IPS-18a (cell line): ENCODE results near the gene SLAMF9.

Experiments used
- H3K27ac ChIP-seq: one replicate; pipeline ENCODE4 v1.5.1; 2013; ENCODE audit warnings: low read length
- H3K27me3 ChIP-seq: one replicate; pipeline ENCODE4 v1.6.1; 2013; ENCODE audit warnings: mild to moderate bottlenecking, low read length; ENCODE audit not compliant: control insufficient read depth, insufficient read depth
- H3K36me3 ChIP-seq: one replicate; pipeline ENCODE4 v1.6.1; 2013; ENCODE audit warnings: low read depth, low read length; ENCODE audit not compliant: control insufficient read depth
- H3K4me1 ChIP-seq: one replicate; pipeline ENCODE4 v1.6.1; 2013; ENCODE audit warnings: low read depth, low read length; ENCODE audit not compliant: control insufficient read depth
- H3K4me3 ChIP-seq: one replicate; pipeline ENCODE4 v1.5.1; 2013; ENCODE audit warnings: low read length
- H3K9ac ChIP-seq: one replicate; pipeline ENCODE4 v1.6.1; 2013; ENCODE audit warnings: mild to moderate bottlenecking, low read length, moderate library complexity
- H3K9me3 ChIP-seq: one replicate; pipeline ENCODE4 v1.6.1; 2013; ENCODE audit warnings: low read depth, low read length; ENCODE audit not compliant: control insufficient read depth

Gene SLAMF9

GRCh38 chr1:159943908-159944622, 10.0 kb downstream of the SLAMF9 start:
- Histone ChIP-seq H3K4me3 (peak overlapping the region; percentile 97), H3K9me3 (no peaks in the 10 kb centered on the region), H3K36me3 (peaks cover 13% of the 10 kb centered on the region), H3K27ac (no peak overlapping the region), H3K4me1 (peaks cover 23% of the 10 kb centered on the region), H3K27me3 (no peaks in the 10 kb centered on the region), H3K9ac (peak overlapping the region; percentile 89)

DNA sequence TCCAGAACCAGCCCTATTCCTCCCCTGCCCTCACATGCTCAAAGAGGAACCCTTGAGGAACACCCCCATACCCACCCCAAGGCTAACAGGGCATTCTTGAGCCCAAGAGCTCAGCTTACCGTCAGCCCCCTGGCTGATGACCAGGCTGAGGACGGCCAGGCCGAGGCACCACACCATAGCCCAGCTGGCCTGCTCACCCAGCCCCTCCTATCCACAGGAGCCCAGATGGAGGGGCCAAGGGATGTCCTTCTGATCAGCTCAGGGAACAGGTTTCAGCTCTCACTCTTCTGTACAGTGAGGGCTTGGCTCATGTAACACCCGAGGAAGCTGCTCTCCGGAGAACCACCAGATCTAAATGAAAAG, 10.8 kb downstream of the SLAMF9 start:
- H3K4me3 ChIP-seq = no peak overlapping the region
- H3K4me1 ChIP-seq = peaks cover 23% of the 10 kb centered on the region
- H3K27ac ChIP-seq = no peak overlapping the region
- peaks cover 13% of the 10 kb centered on the region for H3K36me3 ChIP-seq
- no peaks in the 10 kb centered on the region for H3K9me3 ChIP-seq
- no peaks in the 10 kb centered on the region for H3K27me3 ChIP-seq
- no peak overlapping the region for H3K9ac ChIP-seq

GRCh38 chr1:159942632-159943277, 11.3 kb downstream of the SLAMF9 start:
- Histone ChIP-seq H3K4me3 (no peak overlapping the region), H3K4me1 (peaks cover 23% of the 10 kb centered on the region), H3K9me3 (no peaks in the 10 kb centered on the region), H3K36me3 (peaks cover 13% of the 10 kb centered on the region), H3K27ac (no peak overlapping the region), H3K9ac (no peak overlapping the region), H3K27me3 (no peaks in the 10 kb centered on the region)

DNA sequence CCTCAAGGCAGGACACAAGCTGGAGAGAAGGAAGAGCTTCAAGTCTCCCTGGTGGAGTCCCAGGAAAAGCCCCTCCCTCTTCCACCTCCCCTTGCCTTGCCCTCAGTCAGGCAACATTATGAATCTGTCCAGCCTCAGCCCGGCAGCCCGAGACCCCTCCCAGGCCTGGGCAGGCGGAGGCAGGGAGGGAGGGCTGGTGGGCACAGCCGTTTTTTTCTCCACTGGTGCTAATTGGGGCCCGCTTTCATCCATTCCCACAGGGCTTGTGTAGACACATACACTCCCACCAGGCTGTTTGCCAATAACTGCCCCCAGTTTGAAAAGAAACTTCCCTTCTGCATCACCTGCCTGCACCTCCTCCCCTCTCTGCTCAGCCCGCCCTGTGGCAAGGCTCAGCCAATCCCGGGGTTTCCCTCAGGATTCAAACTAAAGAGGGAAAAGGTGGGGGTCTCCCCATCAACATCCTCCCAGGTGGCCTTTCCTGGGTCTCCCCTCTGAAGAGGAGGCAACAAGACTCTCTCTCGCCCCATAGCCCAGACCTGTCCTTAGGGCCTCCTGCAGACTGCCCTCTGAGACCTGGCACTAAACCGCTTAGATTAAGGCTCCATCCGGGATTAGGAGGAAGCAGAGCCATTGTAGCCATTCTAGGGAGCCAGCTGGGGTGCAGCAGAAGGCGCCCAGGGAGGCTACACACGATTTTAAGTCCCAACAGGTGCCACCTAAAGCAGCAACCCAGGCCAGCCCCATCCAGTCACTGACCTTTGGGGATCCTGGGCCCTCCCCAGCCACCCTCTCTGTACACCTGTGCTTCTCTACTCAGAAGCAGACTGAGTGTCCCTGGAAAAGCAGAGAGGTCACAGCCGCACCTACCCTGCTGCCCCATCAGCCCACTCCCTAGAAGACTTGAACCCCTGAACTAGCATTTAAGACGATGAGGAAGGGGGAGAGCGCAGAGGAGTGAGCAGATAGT, 12.2 kb downstream of the SLAMF9 start:
- Histone ChIP-seq H3K9ac (no peak overlapping the region), H3K27me3 (no peaks in the 10 kb centered on the region), H3K4me3 (peak overlapping the region; percentile 1), H3K9me3 (no peaks in the 10 kb centered on the region), H3K27ac (no peak overlapping the region), H3K36me3 (peaks cover 13% of the 10 kb centered on the region), H3K4me1 (peaks cover 27% of the 10 kb centered on the region)

- Histone ChIP-seq H3K27ac (no peak overlapping the region), H3K4me1 (peaks cover 24% of the 10 kb centered on the region), H3K4me3 (peak overlapping the region; percentile 1), H3K9me3 (no peaks in the 10 kb centered on the region), H3K27me3 (no peaks in the 10 kb centered on the region), H3K36me3 (peaks cover 13% of the 10 kb centered on the region), H3K9ac (no peak overlapping the region)
Observed at GRCh38 chr1:159941141-159941540, 12.9 kb downstream of the SLAMF9 start.

GRCh38 chr1:159940006-159940620, 13.9 kb downstream of the SLAMF9 start:
- Histone ChIP-seq H3K4me3 (no peak overlapping the region), H3K27ac (no peak overlapping the region), H3K9me3 (no peaks in the 10 kb centered on the region), H3K4me1 (peaks cover 22% of the 10 kb centered on the region), H3K9ac (no peak overlapping the region), H3K27me3 (no peaks in the 10 kb centered on the region), H3K36me3 (peaks cover 17% of the 10 kb centered on the region)

DNA sequence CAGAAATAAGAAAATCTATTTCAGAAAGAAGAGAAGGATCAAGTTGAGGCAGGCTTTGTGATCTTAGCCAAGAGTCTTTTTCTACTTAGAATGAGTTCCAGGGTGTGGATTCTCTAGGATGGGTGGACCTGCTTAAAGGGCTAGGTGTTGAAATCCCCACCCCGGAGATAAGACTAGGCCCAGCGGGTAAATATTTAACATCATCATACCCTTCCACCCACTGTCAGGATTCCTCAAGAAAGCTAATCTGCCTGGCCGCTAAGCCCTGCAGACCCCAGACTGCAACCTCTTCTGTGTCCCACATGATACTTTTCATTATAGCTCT, 14.4 kb downstream of the SLAMF9 start:
- H3K9me3 ChIP-seq = no peaks in the 10 kb centered on the region
- peaks cover 19% of the 10 kb centered on the region for H3K4me1 ChIP-seq
- no peak overlapping the region for H3K9ac ChIP-seq
- H3K4me3 ChIP-seq = no peak overlapping the region
- no peaks in the 10 kb centered on the region for H3K27me3 ChIP-seq
- H3K27ac ChIP-seq = no peak overlapping the region
- peaks cover 22% of the 10 kb centered on the region for H3K36me3 ChIP-seq

DNA sequence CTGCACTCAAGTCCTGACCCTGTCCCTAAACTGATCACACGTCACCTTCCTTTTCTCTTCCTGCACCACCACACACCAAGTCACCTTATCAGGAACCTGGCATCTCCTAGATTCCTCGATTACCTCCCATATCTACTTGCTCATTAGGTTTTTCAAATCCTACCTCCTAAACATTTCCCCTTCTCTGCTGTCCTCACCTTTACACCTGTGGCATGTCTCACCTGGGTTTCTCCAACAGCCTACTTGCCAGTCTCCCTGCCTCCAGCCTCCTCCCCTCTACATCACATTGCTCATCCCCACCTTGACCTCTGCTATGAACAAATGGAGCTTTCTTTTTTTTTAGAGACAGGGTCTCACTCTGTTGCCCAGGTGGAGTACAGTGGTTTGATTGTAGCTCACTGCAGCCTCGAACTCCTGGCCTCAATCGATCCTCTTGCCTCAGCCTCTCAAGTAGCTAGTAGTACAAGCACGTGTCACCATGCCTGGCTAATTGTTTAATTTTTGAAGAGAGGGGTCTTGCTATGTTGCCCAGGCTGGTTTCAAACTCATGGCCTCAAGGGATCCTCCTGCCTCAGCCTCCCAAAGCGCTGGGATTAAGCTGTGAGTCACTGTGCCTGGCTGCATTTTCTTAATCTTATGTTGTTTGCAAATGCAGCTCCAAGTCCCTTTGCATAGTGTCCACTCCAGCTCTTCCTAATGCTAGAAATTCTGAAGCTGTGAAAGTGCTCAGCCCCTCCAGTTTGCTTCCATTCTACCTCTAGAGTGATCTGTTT, 14.9 kb downstream of the SLAMF9 start:
- Histone ChIP-seq H3K9ac (no peak overlapping the region), H3K9me3 (no peaks in the 10 kb centered on the region), H3K27ac (no peak overlapping the region), H3K4me1 (peaks cover 13% of the 10 kb centered on the region), H3K27me3 (no peaks in the 10 kb centered on the region), H3K36me3 (peaks cover 26% of the 10 kb centered on the region), H3K4me3 (no peak overlapping the region)

DNA sequence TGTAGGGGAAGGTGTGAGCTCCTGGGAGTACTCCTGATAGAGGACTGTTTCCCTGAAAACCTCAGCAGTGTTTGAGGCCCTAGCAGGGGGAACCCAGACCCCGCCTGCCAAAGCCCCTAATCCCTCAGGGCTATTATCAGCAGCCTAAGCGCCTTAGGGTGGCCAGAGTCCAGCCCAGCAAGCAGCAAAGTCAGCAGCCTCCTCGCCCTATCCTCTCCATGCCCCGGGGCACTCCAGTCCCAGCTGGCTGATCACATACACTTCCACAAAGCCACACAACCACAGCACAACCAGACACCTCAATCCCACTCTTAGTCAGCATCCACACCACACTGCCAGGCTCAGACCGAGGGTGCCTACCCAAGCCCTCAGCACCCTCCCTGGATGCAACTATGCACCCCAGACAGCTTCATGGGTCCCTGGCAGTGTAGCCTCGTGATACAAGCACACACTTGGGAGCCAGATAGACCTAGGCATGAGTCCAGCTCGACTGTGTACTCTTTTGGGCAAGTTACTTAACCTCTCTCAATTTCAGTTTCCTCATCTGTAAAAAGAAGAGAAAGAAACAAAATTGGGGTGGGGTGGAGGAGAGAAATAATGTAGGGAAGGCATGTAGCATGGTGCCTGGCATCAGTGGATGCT, 15.7 kb downstream of the SLAMF9 start:
- H3K36me3 ChIP-seq = peaks cover 26% of the 10 kb centered on the region
- H3K9me3 ChIP-seq = no peaks in the 10 kb centered on the region
- H3K27me3 ChIP-seq = no peaks in the 10 kb centered on the region
- H3K4me1 ChIP-seq = peaks cover 11% of the 10 kb centered on the region
- H3K27ac ChIP-seq = no peak overlapping the region
- no peak overlapping the region for H3K9ac ChIP-seq
- H3K4me3 ChIP-seq = no peak overlapping the region

- Histone ChIP-seq H3K36me3 (peaks cover 23% of the 10 kb centered on the region), H3K27ac (no peak overlapping the region), H3K9ac (no peak overlapping the region), H3K9me3 (no peaks in the 10 kb centered on the region), H3K27me3 (no peaks in the 10 kb centered on the region), H3K4me3 (no peak overlapping the region), H3K4me1 (peaks cover 11% of the 10 kb centered on the region)
Observed at GRCh38 chr1:159937054-159937750, 16.8 kb downstream of the SLAMF9 start.
